GM19438 (cell line): ENCODE data around the gene FOXI3.
"Not testable (repeated sequence)": the region's sequence is repeated elsewhere in the genome, so short reads cannot be mapped to it uniquely, and the experiment has no call there.

ENCODE experiments used
- ATAC-seq: cut with Tn5 transposase; IDR thresholded peaks from one replicate; pipeline ENCODE4 v1.9.1; 2021; ENCODE audit warnings: low read depth; ENCODE audit not compliant: unreplicated experiment

Gene FOXI3

DNA sequence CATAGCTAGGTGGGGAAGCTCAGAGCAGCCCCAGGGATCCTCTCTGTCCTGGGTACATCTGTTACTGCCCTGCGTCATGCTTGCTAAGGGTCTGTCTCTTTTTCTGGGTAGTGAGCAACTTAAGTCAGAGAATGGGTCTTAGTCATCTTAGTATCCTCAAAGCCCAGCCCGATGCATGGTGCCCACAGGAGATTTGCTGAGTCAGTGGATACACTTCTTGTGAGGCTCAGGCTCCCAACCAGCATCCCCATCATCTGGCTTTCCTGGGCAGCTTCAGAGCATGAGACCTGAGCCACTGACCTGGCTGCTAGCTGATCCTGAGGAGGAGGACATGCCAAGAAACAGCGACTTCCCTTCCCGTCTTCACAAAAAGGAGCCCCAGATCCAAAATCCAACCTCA is 10.0 kb downstream of the FOXI3 start:
- ATAC-seq, result no peak

DNA sequence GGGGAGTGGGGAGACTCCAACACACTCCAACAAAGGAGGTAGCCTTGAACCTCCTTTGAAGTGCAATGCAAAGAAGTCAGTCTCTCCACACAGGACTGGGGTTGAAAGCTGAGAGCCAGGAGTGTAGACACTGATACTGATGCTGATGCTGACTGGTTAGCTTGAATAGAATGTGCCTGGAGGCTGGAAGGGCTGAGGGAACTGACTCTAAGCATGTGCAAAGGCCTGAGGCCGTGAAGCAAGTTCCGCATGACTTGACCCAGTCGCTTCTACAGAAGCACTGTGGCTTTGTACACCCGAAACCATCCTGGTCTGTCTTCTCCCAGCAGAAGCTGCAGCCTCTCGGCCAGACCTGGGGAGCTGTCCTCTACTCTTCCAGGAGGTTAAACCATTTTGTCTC is 10.4 kb downstream of the FOXI3 start:
- ATAC-seq, result no peak

DNA sequence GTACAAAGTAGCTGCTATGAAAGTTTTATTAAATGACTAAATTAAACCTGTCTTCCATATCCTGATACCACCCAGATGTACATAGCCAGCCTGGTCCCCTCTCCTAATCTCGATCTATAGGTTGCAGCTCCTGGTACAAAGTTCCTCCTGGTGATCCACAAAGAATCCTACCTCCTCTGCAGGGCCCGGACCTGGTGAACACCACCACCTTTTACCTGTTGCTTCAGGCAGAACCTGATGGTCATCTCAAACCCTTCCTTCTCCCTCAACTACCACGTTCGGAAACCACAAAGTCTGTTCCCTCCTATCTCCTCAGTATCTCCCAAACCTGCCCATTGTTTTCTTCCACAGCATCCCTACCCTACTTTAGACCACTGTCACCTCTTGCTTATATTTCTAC is 15.5 kb downstream of the FOXI3 start:
- ATAC-seq, result no peak

DNA sequence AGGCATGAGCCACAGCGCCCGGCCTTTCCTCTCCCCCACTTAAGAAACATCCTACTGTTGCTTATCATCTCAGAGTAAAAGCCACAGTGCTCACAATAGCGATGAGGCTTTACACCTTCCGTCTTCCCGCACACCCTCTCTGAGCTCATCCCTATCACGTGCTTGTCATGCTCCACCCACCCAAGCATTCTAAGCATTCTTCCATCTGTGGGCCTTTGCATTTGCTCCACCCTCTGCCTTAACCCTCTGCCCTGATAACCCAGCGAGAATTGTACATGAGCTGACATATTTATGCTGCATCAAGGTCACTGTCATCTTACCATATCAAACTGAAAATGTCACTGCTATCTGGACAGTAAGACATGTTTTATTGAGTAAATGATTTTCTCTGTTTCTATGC is 22.6 kb downstream of the FOXI3 start:
- ATAC-seq, result no peak

DNA sequence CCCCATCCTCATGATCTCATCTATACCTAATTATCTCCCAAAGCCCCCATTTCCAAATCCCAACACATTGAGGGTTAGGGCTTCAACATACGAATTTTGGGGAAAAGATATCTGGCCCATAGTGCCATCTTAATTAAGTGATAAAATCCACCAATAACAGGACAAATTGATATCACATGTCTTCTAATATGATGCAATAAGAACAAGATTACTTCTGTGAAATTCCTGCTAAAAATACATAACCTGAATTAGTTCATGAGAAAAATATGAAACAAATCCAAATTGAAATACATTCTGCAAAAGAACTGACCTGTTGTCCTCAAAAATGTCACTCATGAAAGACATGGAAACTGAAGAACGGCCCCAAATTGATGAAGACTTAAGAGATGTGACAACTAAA is 28.8 kb downstream of the FOXI3 start:
- ATAC-seq, result no peak

DNA sequence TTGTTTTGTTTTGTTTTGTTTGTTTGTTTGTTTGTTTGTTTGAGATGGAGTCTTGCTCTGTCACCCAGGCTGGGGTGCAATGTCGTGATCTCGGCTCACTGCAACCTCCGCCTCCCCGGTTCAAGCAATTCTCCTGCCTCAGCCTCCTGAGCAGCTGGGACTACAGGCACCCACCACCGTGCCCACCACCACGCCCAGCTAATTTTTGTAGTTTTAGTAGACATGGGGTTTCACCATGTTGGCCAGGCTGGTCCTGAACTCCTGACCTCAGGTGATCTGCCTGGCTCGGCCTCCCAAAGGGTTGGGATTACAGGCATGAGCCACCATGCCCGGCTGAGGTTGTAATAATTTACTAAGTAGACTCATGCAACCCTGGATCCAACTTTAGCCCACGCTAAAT is 33.4 kb downstream of the FOXI3 start:
- not testable (repeated sequence) for ATAC-seq

DNA sequence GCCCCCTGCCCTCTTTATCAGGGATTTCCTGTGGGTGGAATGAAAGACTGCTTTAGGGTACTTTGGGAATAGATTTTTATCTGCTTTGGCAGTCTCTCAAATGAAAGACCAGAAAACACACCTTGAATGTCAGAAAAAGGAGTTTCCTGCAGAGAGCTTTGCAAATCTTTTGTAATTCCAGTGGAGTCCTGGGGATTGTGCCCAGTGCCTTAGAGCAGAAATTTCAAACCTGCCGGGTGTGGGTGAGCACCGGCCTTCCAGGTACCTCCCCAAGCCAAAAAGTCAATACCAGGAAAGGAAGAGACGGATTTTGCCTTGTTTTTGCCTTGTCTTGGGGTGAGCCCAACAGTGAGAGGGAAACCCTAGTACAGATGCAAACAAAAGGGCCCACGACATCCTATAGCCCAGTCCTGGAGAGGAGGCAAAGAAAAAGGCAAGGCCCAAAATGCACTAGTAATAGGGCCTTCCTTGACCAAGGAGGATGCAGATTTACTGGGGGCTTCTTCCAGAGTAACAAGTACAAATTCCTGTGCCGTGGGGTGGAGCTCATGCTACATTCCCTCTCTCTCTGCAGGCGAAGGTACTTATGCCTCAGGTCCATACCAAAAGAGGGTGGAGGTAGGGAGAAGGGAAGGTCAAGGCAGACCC is 36.4 kb downstream of the FOXI3 start:
- ATAC-seq, result no peak

DNA sequence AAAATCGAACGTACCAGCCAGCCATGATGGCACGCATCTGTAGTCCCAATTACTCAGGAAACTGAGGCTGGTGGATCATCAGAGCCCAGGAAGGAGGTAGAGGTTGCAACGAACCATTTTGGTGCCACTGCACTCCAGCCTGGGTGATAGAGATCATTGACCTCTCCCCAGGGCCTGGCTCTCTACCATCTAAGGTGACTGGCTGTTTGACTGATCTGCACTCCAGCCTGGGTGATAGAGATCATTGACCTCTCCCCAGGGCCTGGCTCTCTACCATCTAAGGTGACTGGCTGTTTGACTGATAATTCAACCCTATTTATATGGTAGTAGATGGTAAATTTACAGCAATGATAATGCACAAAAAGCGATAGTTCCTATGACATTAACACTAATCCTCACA is 43.6 kb downstream of the FOXI3 start:
- ATAC-seq, result not testable (repeated sequence)

DNA sequence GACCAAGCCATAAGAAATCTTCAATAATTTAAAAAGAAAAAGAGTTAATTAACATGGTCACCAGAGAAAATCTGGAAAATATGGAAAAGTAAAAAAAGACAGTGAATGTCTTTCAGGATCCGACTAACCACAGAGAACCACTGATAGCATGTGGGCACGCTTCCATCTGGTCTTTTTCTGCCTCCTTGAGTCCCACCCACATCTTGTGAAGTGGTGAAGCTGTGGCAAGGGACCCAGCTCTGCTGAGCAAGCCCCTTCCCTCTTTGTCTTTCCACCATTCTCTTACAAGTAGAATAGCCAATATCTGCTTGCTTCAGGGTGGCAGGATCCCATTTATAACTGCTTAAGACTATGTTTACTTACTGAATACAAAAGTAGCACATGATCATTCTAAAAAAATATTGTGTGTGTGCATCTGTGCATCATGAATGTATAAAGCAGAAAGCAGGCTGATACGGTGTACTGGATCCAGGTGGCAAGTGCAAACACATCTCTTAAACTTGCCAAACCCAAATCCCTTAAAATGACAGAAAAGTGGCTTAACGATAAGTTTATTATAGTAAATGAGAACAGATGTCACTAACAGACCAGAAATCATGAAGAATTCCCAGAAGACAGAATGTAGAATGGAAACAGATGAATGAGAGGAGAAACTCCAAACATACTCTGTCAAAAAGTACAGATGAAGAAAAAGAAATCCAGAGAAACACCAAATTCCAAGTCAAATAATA is 52.3 kb downstream of the FOXI3 start:
- no peak for ATAC-seq

DNA sequence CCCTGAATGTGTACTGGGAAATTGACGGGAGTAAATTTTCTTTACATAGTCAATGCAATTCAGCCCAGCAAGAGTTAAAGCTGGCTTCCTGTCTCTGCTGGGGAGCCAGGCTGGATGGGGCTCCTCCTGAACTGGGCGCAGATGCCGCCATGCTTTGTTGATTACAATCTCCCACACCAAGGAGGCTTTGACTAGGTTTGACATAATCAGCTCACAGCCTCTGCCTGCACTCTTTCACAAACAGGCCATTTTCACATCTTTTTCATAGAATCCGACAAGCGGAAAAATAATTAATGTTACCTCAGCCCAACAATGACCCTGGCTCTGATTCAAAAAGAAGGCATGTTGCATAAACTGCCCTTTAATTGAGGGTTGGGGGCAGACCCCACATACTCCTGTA is 54.3 kb downstream of the FOXI3 start:
- no peak for ATAC-seq
